CD4-positive, alpha-beta T cell treated with Interleukin-2 at 100 ng/mL for 4 hours (primary cell): ENCODE results near the gene MSL2.
A peak's percentile ranks its signal among the peaks of the same experiment; 100 is the strongest.
"Not testable (repeated sequence)": the region's sequence is repeated elsewhere in the genome, so short reads cannot be mapped to it uniquely, and the experiment has no call there.

Experiments used
- DNase-seq: peaks from one replicate; pipeline ENCODE4 v3.0.0-alpha.2; 2020; ENCODE audit warnings: low spot score

Gene MSL2

GRCh38 chr3:136196064-136196400 is at the start of gene MSL2:
TSS of gene MSL2 (minus strand) at chr3:136196335. CDS start at chr3:136195113, 1,222 bp downstream.
- no peak for DNase-seq

- DNase-seq = no peak
Observed at GRCh38 chr3:136245691-136246090, 49.6 kb upstream of the MSL2 start.

GRCh38 chr3:136239094-136239493 is 43.0 kb upstream of the MSL2 start:
- DNase-seq = no peak

- no peak for DNase-seq
Observed at GRCh38 chr3:136237961-136238649, 42.0 kb upstream of the MSL2 start.

GRCh38 chr3:136237103-136237502 is 41.0 kb upstream of the MSL2 start:
- no peak for DNase-seq

GRCh38 chr3:136236109-136236508 is 40.0 kb upstream of the MSL2 start:
- no peak for DNase-seq

GRCh38 chr3:136235545-136235944 is 39.4 kb upstream of the MSL2 start:
- DNase-seq = no peak

- DNase-seq = no peak
Observed at GRCh38 chr3:136232413-136232812, 36.3 kb upstream of the MSL2 start.

GRCh38 chr3:136222746-136223145 is 26.6 kb upstream of the MSL2 start:
- DNase-seq = not testable (repeated sequence)

- no peak for DNase-seq
Observed at GRCh38 chr3:136211547-136211946, 15.4 kb upstream of the MSL2 start.

- DNase-seq = no peak
Observed at GRCh38 chr3:136209921-136210320, 13.8 kb upstream of the MSL2 start.

GRCh38 chr3:136207489-136208115 is 11.5 kb upstream of the MSL2 start:
- no peak for DNase-seq

- DNase-seq = not testable (repeated sequence)
Observed at GRCh38 chr3:136199219-136199618, 3.1 kb upstream of the MSL2 start.

- not testable (repeated sequence) for DNase-seq
Observed at GRCh38 chr3:136198462-136199078, 2.4 kb upstream of the MSL2 start.

GRCh38 chr3:136197159-136197793 is 1.1 kb upstream of the MSL2 start:
- no peak for DNase-seq

- DNase-seq = peak; percentile 99
Observed at GRCh38 chr3:136196401-136197158, 445 bp upstream of the MSL2 start.

GRCh38 chr3:136195258-136196063 is 674 bp downstream of the MSL2 start:
- DNase-seq = peak; percentile 75

GRCh38 chr3:136194409-136195257 is 1.5 kb downstream of the MSL2 start:
- peak; percentile 57 for DNase-seq

- peak; percentile 13 for DNase-seq
Observed at GRCh38 chr3:136193278-136194054, 2.7 kb downstream of the MSL2 start.

GRCh38 chr3:136192831-136193230 is 3.3 kb downstream of the MSL2 start:
- DNase-seq = no peak
